NCI-H748 treated with DMSO at 0.1 percent for 48 hours (cell line): ENCODE results near the gene NATD1.

Source experiments
- DNase-seq: peaks from one replicate; lab custom pipeline; 2025; lab: John Stamatoyannopoulos, UW

NATD1 gene

GRCh38 chr17:21191698-21192097, 61.5 kb downstream of the NATD1 start:
- no peak for DNase-seq

DNA sequence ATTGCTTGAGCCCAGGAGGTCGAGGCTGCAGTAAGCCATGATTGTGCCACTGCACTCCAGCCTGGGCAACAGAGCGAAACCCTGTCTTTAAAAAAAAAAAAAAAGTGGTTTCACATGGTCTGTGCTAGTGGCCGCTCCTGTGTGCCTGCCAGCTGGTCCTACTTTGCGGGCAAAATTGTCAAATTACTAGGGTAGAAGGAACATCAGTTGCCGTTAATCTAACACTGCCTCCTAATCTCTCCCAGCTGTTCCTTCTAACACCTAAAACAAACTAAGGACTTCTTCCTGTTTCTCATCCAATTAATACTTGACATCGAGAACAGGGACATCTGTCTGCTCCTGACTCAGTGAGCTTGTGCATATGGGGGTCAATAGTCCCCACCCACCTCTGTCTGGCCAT, 63.1 kb downstream of the NATD1 start:
- DNase-seq, result no peak

DNA sequence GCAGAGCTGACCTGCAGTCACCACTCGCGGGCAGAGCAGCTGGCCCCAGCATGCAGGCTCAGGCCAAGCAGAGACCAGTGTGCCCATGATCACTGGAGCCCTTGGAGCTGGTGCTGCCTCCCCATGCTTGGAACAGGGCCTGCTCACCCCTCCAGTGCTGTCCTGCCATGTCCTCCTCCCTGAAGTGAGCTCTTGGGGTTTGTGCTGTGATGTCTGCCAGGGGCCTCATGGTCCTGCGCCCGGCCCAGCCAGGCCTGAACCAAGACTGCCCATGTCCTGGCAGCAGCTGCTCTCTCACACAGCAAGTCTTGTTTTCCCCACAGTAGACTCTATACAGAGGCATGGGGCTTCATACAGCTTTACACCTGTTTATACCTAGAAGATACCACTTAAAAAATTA, 63.8 kb downstream of the NATD1 start:
- DNase-seq, result no peak
